Measurements from ENCODE around the gene RETREG2. TPM values are rescaled to one million over a fixed set of nuclear protein-coding genes. Genes with fewer than 3 reads are reported as not detected.

The RETREG2 gene
- polyA plus RNA-seq, 1 donor from 2014 or later, result 55.6 TPM

DNA sequence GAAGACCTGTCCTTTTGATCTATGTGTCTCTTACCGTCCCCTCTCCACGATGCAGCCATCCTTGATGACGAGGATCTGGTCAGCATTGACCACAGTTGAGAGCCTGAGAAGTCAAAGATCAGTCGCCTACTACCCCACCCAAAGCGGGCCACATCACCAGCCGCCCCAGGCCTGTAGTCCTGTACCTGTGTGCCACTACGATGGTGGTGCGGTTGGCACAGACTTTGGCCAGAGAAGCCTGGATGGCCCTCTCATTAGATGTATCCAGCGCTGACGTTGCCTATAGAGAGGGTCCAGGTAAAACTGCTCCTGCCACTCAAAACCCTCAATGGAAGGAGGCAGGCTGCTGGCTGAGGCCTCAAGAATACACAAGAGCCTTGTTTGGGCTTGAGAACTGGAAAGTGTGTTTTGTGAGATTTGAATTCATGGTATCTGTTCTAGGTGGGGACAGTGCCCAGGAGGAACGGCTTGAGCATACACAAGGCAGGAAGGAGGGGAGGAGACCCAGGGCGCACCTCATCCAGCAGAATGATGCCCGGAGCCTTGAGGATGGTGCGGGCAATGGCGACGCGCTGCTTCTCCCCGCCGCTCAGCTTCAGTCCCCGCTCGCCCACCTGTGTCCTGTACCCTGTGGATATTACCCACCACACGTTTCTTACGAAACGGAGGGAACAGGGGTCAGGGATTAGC, 32.3 kb downstream of the RETREG2 start:
- Mint-ChIP-seq H3K36me3 (no peaks in the 10 kb centered on the region), H3K27me3 (no peaks in the 10 kb centered on the region), H3K27ac (peak overlapping the region in 2 of 3 donors; percentile 80 to 96), H3K4me1 (peaks cover 11 to 15% (median 11%) of the 10 kb centered on the region in 3 donors), H3K4me3 (peak overlapping the region in 1 of 4 donors; percentile 83), H3K9me3 (no peaks in the 10 kb centered on the region)

DNA sequence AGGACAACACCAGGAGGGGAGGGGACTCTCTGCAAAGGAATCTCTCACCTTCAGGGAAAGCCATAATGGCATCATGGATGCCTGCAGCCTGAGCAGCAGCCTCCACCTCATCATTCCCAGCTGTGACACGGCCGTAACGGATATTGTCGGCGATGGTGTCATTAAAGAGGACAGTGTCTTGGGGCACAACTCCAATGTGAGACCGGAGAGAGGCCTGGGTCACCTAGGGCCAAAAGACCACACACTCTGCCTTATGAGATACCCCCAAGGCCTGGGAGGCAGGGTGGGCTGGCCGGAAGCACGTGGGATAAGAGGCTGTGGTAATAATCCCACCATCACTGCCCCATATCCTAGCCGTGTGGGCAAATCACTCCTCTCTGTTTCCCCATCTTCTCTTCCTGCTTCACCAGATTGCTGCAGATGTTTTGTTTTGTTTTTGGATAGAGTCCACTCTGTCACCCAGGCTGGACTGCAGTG, 32.8 kb downstream of the RETREG2 start:
- no peaks in the 10 kb centered on the region for H3K9me3 Mint-ChIP-seq
- H3K4me1 Mint-ChIP-seq, result peaks cover 10 to 15% (median 11%) of the 10 kb centered on the region in 3 donors
- H3K36me3 Mint-ChIP-seq, result no peaks in the 10 kb centered on the region
- H3K27ac Mint-ChIP-seq, result peak overlapping the region in 2 of 3 donors; percentile 92 to 96
- no peaks in the 10 kb centered on the region for H3K27me3 Mint-ChIP-seq
- H3K4me3 Mint-ChIP-seq, result peak overlapping the region in 1 of 4 donors; percentile 83

DNA sequence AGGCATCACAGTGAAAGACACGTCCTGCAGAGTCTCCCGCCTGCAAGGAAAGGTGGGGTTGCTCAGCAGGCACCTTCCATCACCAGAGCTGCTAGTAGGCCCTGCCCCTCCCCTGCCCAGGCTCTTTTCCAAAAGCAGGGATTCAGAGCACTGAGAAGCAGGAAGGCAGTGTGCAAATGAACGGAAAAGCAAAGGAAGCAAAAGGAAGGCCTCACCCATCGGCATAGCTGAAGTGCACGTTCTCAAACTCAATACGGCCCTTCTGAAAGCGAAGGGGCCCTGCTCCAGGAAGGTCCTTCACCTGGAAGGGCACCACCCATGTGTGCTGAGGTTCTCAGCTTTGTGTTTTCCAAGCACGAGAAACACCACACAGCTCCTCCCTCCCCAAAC, 34.9 kb downstream of the RETREG2 start:
- Mint-ChIP-seq H3K27ac (peak overlapping the region in 2 of 3 donors; percentile 11 to 75), H3K4me3 (peak overlapping the region in 1 of 4 donors; percentile 20), H3K4me1 (peaks cover 6 to 19% (median 17%) of the 10 kb centered on the region in 3 donors), H3K36me3 (no peaks in the 10 kb centered on the region), H3K27me3 (no peaks in the 10 kb centered on the region), H3K9me3 (no peaks in the 10 kb centered on the region)

DNA sequence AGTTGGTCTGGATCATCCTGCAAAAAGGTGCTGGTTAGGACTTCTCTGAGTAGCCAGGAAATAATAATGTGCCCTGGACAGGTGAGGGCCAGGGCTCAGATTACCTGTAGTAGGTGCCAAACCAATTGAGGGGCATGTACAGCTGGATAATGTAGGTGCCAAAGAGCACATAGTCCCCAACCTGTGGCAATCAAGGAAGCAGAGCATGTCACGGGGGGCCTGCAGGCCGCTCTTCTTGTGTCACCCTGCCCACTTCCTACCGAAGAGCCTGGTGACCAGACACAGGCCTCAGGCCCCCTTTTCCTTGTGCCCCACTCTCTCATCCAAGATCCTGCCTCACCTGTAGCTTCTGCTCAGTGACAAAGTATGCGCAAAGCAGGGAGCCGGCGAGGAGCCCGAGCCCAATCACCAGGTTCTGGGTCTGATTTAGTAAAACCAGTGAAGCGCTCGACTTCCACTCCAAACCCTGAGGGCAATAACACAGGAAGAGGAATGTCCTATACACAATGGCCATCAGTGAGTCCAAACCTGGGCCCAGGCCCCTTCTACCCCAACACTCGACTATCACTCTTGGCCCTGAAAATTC, 35.5 kb downstream of the RETREG2 start:
- peaks cover 7 to 20% (median 17%) of the 10 kb centered on the region in 3 donors for H3K4me1 Mint-ChIP-seq
- no peaks in the 10 kb centered on the region for H3K36me3 Mint-ChIP-seq
- H3K9me3 Mint-ChIP-seq, result no peaks in the 10 kb centered on the region
- H3K27ac Mint-ChIP-seq, result peak overlapping the region in 2 of 3 donors; percentile 11 to 76
- peak overlapping the region in 1 of 4 donors; percentile 20 for H3K4me3 Mint-ChIP-seq
- no peaks in the 10 kb centered on the region for H3K27me3 Mint-ChIP-seq

DNA sequence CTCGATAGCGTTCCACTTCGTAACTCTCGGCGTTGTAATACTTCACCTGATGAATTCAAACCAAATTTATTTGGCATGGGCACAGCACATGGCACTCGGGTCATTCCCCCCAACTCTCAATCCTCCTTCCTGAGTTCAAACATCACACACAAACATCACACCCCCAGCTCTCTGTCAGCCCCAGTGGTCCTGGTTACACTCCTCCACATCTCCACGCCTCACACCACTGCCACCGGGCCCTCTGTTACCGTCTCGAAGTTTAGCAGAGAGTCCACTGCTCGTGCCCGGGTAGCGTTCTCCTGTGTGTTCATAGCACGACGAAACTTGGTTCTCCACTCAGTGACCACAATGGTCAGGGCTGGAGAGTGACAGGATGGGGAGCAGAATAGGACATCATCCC, 36.1 kb downstream of the RETREG2 start:
- Mint-ChIP-seq H3K27ac (peak overlapping the region in 1 of 3 donors; percentile 76), H3K27me3 (no peaks in the 10 kb centered on the region), H3K4me1 (peaks cover 10 to 22% (median 19%) of the 10 kb centered on the region in 3 donors), H3K36me3 (no peaks in the 10 kb centered on the region), H3K9me3 (no peaks in the 10 kb centered on the region), H3K4me3 (peak overlapping the region in 1 of 4 donors; percentile 24)

DNA sequence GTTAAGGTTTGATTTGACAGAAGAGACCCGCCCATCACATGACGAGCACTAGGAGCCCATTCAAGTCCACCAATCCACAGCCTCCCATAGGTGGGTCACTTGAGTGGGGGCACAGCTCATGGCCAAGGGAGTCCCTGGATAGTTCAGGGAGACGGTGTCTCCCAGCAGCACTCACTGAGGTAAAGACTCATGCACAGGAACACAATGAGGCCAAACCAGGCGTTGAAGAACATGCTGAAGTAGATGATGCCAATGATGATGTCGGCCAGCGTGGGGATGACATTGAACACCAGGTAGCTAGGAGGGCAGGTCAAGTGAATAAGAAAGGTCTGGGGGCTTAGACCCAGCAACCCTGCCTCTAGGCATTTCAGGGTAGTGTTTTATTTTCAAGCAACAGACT, 36.7 kb downstream of the RETREG2 start:
- Mint-ChIP-seq H3K9me3 (no peaks in the 10 kb centered on the region), H3K27me3 (no peaks in the 10 kb centered on the region), H3K4me3 (peak overlapping the region in 1 of 4 donors; percentile 2), H3K36me3 (no peaks in the 10 kb centered on the region), H3K4me1 (peaks cover 11 to 22% (median 21%) of the 10 kb centered on the region in 3 donors), H3K27ac (no peak overlapping the region)

DNA sequence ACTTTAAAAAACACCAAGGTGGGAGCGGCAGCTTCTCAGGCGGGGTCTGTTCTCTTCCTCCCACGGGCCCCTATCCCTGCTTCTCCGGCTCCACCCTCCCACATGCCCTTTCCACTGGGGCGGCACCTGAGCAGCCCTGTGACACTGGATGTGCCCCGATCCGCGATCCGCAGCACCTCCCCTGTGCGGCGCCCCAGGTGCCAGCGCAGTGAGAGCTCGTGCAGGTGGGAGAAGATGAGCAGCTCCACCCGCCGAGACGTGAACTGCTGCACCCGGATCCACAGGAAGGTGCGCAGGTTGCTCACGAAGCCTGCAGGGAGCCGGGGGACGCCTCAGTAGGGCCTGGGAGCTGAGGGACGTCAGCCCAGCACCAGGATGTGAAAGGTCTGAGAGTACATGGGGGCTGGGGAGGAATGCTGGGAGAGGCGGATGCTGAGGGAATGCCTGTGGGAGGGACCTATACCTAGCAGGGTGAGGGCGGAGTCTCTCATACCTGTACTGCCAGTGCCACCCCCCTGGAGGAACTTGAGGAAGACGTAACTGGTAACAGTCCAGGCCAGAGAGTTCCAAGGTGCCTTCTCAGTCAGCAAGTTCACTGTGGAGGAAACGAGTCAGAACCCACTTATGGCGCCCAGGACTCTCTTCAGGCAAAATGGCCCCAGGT, 37.9 kb downstream of the RETREG2 start:
- Mint-ChIP-seq H3K27ac (peak overlapping the region in 2 of 3 donors; percentile 67 to 78), H3K36me3 (no peaks in the 10 kb centered on the region), H3K4me1 (peaks cover 11 to 21% (median 19%) of the 10 kb centered on the region in 3 donors), H3K9me3 (no peaks in the 10 kb centered on the region), H3K27me3 (no peaks in the 10 kb centered on the region), H3K4me3 (peak overlapping the region in 1 of 4 donors; percentile 60)

DNA sequence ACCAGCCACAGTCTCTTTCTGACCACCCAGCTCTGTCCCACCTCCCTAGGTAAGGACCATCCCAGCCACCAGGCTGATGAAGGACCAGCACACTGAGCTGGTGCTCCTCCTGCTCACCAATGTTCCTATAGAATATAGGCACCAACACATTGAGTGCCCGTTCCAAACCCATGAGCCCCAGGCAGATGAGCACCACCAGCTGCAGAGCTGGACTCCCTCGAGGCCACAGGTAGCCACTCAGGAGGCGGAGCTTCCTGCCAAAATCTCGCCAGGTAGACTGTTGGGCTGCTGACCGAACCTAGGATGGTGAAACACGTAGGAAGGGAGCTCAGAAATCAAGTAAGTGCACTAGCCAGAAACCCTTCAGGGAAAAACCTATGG, 38.5 kb downstream of the RETREG2 start:
- Mint-ChIP-seq H3K4me1 (peaks cover 11 to 16% (median 15%) of the 10 kb centered on the region in 3 donors), H3K27ac (peak overlapping the region in 2 of 3 donors; percentile 67 to 78), H3K4me3 (peak overlapping the region; percentile 47 to 63 (median 55)), H3K9me3 (no peaks in the 10 kb centered on the region), H3K27me3 (no peaks in the 10 kb centered on the region), H3K36me3 (no peaks in the 10 kb centered on the region)

DNA sequence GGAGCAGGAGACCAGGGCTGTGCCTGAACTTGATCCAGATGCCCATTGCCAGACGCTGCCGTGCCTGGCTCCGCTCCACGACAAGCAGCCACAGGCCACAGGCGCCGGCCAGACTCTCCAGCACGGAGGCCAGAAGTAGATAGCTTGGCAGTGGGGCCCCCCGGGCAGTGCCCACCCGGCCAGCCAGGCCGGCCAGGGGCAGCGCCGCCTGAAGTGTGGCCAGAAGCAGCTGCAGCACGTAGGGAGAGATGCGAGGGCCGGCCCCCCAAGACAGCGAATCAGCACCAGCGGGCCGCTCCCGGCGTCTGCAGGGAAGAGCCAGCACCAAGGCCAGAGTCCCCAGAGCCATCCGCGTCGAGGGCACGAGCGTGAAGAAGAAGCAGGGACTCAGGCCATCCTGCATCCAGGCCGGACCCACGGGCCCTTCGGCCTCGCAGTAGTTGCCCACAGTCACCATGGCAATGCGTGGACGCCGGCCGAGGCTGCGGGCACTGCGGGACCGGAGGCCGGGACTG, 40.2 kb downstream of the RETREG2 start:
- Mint-ChIP-seq H3K27me3 (no peaks in the 10 kb centered on the region), H3K36me3 (no peaks in the 10 kb centered on the region), H3K4me3 (peak overlapping the region; percentile 82 to 97 (median 94)), H3K4me1 (peaks cover 11 to 15% (median 13%) of the 10 kb centered on the region in 3 donors), H3K27ac (peak overlapping the region; percentile 90 to 97 (median 92)), H3K9me3 (no peaks in the 10 kb centered on the region)

DNA sequence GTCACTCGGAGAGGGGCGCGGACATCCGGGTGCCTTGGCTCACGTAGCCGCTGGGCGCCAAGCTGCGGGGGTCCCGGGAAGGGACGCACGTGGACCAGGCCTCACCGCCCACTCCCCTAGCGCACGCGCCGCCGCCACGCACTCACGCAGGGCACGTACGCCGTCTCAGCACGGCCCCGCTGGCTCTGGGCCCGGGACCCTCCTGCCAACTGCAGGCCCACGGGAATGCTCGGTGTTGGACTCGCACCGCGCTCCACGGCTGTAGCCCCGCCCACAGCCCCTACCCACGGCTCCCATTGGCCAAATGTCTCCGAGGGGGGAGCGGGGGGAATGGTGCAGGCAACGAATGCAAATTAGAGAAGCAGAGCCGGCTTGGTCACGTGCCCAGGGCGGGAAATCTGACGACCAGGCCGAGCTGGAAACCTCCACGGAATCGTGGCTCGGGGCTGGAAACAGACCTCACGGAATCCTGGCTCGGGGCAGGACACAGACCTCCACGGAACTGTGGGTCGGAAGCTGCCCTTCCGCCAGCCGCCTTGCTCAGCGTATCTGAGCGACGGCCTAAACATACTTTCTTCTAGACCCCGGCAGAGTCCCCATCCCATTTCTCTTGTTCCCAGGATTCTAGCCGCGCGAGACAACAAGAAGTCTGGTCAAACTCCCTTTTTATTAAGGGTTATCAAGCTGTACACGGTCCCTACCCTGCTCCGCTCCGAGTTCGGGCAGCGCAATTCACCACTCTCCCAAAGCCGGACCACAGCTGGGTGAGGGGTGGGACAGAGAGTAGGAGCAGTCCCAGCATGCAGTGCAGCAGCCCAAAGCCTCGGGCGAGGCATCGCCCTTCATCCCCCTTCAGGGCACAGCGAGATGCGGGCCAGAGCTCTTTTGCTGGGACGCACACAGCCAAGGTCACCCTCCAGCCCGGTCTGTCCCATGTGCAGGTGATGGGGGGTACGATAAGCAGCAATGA, 40.9 kb downstream of the RETREG2 start, which contains the start of gene ABCB6:
Gene ABCB6 (minus strand): TSS at position 227 of the 970 bp plus-strand sequence. CDS start 285 bp downstream, outside the sequence.
- no peaks in the 10 kb centered on the region for H3K27me3 Mint-ChIP-seq
- peaks cover 11 to 15% (median 13%) of the 10 kb centered on the region in 3 donors for H3K4me1 Mint-ChIP-seq
- H3K9me3 Mint-ChIP-seq, result no peaks in the 10 kb centered on the region
- H3K27ac Mint-ChIP-seq, result peak within 1 kb of the TSS; percentile 90 to 97 (median 92)
- H3K4me3 Mint-ChIP-seq, result peak within 1 kb of the TSS; percentile 82 to 97 (median 94)
- no peaks in the 10 kb centered on the region for H3K36me3 Mint-ChIP-seq

DNA sequence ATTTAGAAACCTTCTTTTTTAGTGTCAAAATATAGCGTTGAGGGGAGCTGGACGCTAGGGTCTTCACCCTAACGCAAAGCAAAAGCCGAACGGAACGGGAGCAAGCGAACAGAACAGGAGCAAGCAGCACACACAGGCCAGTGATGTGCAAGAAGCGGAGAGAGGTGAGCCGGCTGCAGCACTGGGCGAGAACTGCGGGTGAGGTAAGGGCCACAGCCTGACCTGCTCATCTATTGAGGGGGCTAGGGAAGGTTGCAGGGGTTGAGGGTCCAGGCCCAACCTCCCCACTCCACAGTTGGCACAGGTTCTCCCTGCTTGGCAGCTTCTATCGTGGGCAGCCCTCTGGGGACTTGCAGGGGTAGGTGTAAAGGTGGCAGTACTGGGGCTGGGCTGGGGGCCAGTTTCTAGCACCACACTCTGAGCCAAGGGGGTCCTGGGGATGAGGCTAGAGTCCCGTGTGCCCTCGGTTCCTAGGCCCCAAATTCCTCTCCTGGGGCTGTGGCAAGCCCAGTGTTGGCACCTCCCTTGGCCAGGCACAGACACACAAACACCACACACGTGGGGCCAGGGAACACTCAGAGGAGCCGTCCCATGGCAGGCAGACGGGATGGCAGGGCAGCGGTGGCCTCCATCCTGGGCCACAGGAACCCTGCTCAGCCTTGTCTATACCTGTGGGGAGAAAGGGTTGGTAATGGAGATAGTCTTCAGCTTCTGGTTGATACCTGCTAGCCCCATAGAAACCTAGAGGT, 41.9 kb downstream of the RETREG2 start:
- H3K27ac Mint-ChIP-seq, result no peak overlapping the region
- no peaks in the 10 kb centered on the region for H3K9me3 Mint-ChIP-seq
- H3K27me3 Mint-ChIP-seq, result no peaks in the 10 kb centered on the region
- H3K4me3 Mint-ChIP-seq, result peak overlapping the region in 2 of 4 donors; percentile 52 to 88
- H3K4me1 Mint-ChIP-seq, result peaks cover 13 to 15% (median 14%) of the 10 kb centered on the region in 3 donors
- no peaks in the 10 kb centered on the region for H3K36me3 Mint-ChIP-seq

DNA sequence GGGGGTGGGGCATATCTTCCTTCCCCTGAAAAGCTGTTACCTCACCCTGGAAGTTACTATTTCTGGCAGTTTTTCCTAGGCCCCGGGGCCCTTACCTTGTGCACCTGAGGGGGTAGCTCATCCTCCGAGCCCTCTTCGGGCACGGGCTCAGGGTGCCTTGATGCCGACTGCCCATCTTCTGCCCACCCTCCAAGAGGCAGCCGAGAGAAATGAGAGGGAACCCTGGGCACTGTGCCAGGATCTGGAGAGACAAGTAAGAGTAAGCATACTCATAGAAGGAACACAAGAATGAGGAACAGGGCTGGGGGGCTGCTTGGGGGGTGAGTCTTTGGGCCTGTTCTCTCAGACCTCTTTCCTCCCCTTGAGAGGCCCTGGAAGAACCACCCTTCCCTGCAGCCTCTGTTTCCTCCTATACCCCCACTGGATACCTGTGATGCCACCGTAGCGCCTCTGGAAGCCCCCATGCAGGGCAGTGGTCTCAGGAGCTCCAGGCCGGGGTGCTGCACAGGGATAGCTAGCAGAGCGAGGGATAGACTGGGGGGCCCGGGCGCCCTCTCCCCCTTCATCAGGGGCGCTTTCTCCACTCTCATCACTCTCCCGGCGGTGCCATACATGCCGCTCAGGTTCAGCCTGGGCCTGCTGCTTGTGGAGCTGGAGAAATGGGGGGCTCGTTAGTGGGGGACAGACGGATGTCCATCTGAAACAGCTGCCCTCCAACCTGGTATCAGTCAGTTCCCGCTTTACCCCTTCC, 42.8 kb downstream of the RETREG2 start:
- H3K4me3 Mint-ChIP-seq, result peak overlapping the region in 1 of 4 donors; percentile 52
- no peaks in the 10 kb centered on the region for H3K9me3 Mint-ChIP-seq
- H3K36me3 Mint-ChIP-seq, result no peaks in the 10 kb centered on the region
- H3K27ac Mint-ChIP-seq, result no peak overlapping the region
- peaks cover 13 to 15% (median 15%) of the 10 kb centered on the region in 3 donors for H3K4me1 Mint-ChIP-seq
- H3K27me3 Mint-ChIP-seq, result no peaks in the 10 kb centered on the region

Measured in IgD-negative memory B cell (primary cell).